H9 (cell line): ENCODE data around the gene FAM81A. TPM values are rescaled to one million over a fixed set of nuclear protein-coding genes. Genes with fewer than 3 reads are reported as not detected.

Experiments
- DNase-seq: peaks from one replicate; pipeline ENCODE4 v3.0.0-alpha.2; 2017
- H2AFZ ChIP-seq: one replicate; pipeline ENCODE4 v1.6.1; 2013; ENCODE audit warnings: mild to moderate bottlenecking, low read length, control low read depth, moderate library complexity
- H2AK5ac ChIP-seq: 2 replicates; pipeline ENCODE4 v1.6.1; 2013; ENCODE audit warnings: low read length, control low read depth, mixed read lengths; ENCODE audit not compliant: insufficient read length
- H2BK120ac ChIP-seq: one replicate; pipeline ENCODE4 v1.6.1; 2013; ENCODE audit warnings: low read depth, mild to moderate bottlenecking, low read length, control low read depth, inconsistent platforms; ENCODE audit not compliant: poor library complexity, severe bottlenecking
- H2BK12ac ChIP-seq: 2 replicates; pipeline ENCODE4 v1.6.1; 2013; ENCODE audit warnings: low read length, control low read depth, mixed read lengths, low read depth; ENCODE audit not compliant: insufficient read length
- H2BK15ac ChIP-seq: 2 replicates; pipeline ENCODE4 v1.6.1; 2013; ENCODE audit warnings: low read depth, low read length, control low read depth
- H2BK20ac ChIP-seq: one replicate; pipeline ENCODE4 v1.6.1; 2013; ENCODE audit warnings: low read depth, mild to moderate bottlenecking, low read length, control low read depth, inconsistent platforms; ENCODE audit not compliant: poor library complexity, severe bottlenecking
- H2BK5ac ChIP-seq: 2 replicates; pipeline ENCODE4 v1.6.1; 2013; ENCODE audit warnings: low read length, control low read depth, mixed read lengths; ENCODE audit not compliant: insufficient read length
- H3K14ac ChIP-seq: 2 replicates; pipeline ENCODE4 v1.6.1; 2013; ENCODE audit warnings: low read length, control low read depth; ENCODE audit not compliant: insufficient read depth
- H3K18ac ChIP-seq: 2 replicates; pipeline ENCODE4 v1.6.1; 2013; ENCODE audit warnings: low read depth, mild to moderate bottlenecking, mixed read lengths, low read length, control low read depth; ENCODE audit not compliant: insufficient read length
- H3K23ac ChIP-seq: 2 replicates; pipeline ENCODE4 v1.6.1; 2013; ENCODE audit warnings: low read length, control low read depth, mixed read lengths, low read depth; ENCODE audit not compliant: insufficient read length
- H3K23me2 ChIP-seq: 2 replicates; pipeline ENCODE4 v1.6.1; 2013; ENCODE audit warnings: low read depth, mild to moderate bottlenecking, mixed read lengths, low read length, control low read depth; ENCODE audit not compliant: insufficient read length, poor library complexity, severe bottlenecking
- H3K27ac ChIP-seq: 2 replicates; pipeline ENCODE4 v1.5.1; 2013; ENCODE audit warnings: low read length, control low read depth, mixed read lengths, low read depth; ENCODE audit not compliant: insufficient read length
- H3K27me3 ChIP-seq: 2 replicates; pipeline ENCODE4 v1.6.1; 2013; ENCODE audit warnings: low read length, control low read depth, inconsistent platforms; ENCODE audit not compliant: insufficient read depth
- H3K4ac ChIP-seq: 2 replicates; pipeline ENCODE4 v1.6.1; 2013; ENCODE audit warnings: low read depth, mild to moderate bottlenecking, control low read depth, inconsistent platforms, low read length, moderate library complexity
- H3K4me1 ChIP-seq: 2 replicates; pipeline ENCODE4 v1.6.1; 2013; ENCODE audit warnings: low read length, control low read depth, inconsistent platforms; ENCODE audit not compliant: insufficient read depth
- H3K4me2 ChIP-seq: 2 replicates; pipeline ENCODE4 v1.6.1; 2013; ENCODE audit warnings: low read length, control low read depth, mixed read lengths; ENCODE audit not compliant: insufficient read length, insufficient read depth
- H3K56ac ChIP-seq: 2 replicates; pipeline ENCODE4 v1.6.1; 2013; ENCODE audit warnings: low read depth, mild to moderate bottlenecking, mixed read lengths, low read length, control low read depth; ENCODE audit not compliant: insufficient read length
- H3K79me1 ChIP-seq: 2 replicates; pipeline ENCODE4 v1.6.1; 2013; ENCODE audit warnings: low read depth, mild to moderate bottlenecking, moderate library complexity, low read length, control low read depth, inconsistent platforms; ENCODE audit not compliant: insufficient read depth, poor library complexity, severe bottlenecking
- H3K79me2 ChIP-seq: 2 replicates; pipeline ENCODE4 v1.6.1; 2013; ENCODE audit warnings: low read length, control low read depth, inconsistent platforms; ENCODE audit not compliant: insufficient read depth
- H3K9ac ChIP-seq: 2 replicates; pipeline ENCODE4 v1.6.1; 2013; ENCODE audit warnings: low read length, control low read depth, mixed read lengths; ENCODE audit not compliant: insufficient read length; ENCODE audit errors: extremely low read depth
- H3K9me3 ChIP-seq: one replicate; pipeline ENCODE4 v1.6.1; 2013; ENCODE audit warnings: low read depth, low read length, inconsistent platforms; ENCODE audit not compliant: control insufficient read depth
- H3T11ph ChIP-seq: one replicate; pipeline ENCODE4 v1.6.1; 2013; ENCODE audit warnings: mild to moderate bottlenecking, low read length, control low read depth, inconsistent platforms
- H4K20me1 ChIP-seq: one replicate; pipeline ENCODE4 v1.6.1; 2013; ENCODE audit not compliant: control insufficient read depth, insufficient read length, insufficient read depth
- H4K5ac ChIP-seq: 2 replicates; pipeline ENCODE4 v1.6.1; 2013; ENCODE audit warnings: low read depth, mild to moderate bottlenecking, mixed read lengths, low read length, control low read depth; ENCODE audit not compliant: insufficient read length
- H4K8ac ChIP-seq: replicated peaks from 2 replicates; pipeline ENCODE4 v1.6.1; 2013; ENCODE audit warnings: low read length, control low read depth, mixed read lengths, low read depth; ENCODE audit not compliant: insufficient read length
- H4K91ac ChIP-seq: 2 replicates; pipeline ENCODE4 v1.6.1; 2013; ENCODE audit warnings: low read depth, mild to moderate bottlenecking, moderate library complexity, mixed read lengths, low read length, control low read depth; ENCODE audit not compliant: insufficient read length
- H3K27ac Mint-ChIP-seq, 3 experiments: 2 replicates in 2 of 3; 3 replicates in 1 of 3; pipeline ENCODE4 v1.8.0; 2020 to 2021; ENCODE audit warnings: mixed read lengths in 3 of 3, mild to moderate bottlenecking in 1 of 3, moderate library complexity in 1 of 3
- H3K27me3 Mint-ChIP-seq: 2 replicates; pipeline ENCODE4 v1.8.0; 2021; ENCODE audit warnings: low read depth, mild to moderate bottlenecking, moderate library complexity, mixed read lengths
- H3K36me3 Mint-ChIP-seq, 3 experiments: 2 replicates in 2 of 3; 3 replicates in 1 of 3; pipeline ENCODE4 v1.8.0; 2020 to 2021; ENCODE audit warnings: low read depth in 3 of 3, mixed read lengths in 3 of 3; ENCODE audit not compliant: insufficient read depth in 1 of 3
- H3K4me1 Mint-ChIP-seq, 2 experiments: 2 replicates each; pipeline ENCODE4 v1.8.0; 2020; ENCODE audit warnings: mixed read lengths in 2 of 2
- H3K4me3 Mint-ChIP-seq, 2 experiments: 2 replicates in 1 of 2; 3 replicates in 1 of 2; pipeline ENCODE4 v1.8.0; 2020 to 2021; ENCODE audit warnings: mild to moderate bottlenecking in 2 of 2, mixed read lengths in 2 of 2, moderate library complexity in 1 of 2
- H3K9me3 Mint-ChIP-seq, 2 experiments: 2 replicates in 1 of 2; 3 replicates in 1 of 2; pipeline ENCODE4 v1.8.0; 2020; ENCODE audit warnings: mild to moderate bottlenecking in 2 of 2, mixed read lengths in 2 of 2, moderate library complexity in 1 of 2
- CTCF ChIP-seq: fragments of 200-600 bp; sonication (generic); conservative IDR thresholded peaks from 3 replicates; pipeline ENCODE4 v1.8.0; 2021; ENCODE audit warnings: antibody characterized with exemption, mild to moderate bottlenecking
- WGBS: extraction: QIAGEN DNeasy Blood & Tissue Kit; methylation state at CpG from one replicate; pipeline ENCODE4 v1.1.7; 2013; ENCODE audit warnings: missing lambda C conversion rate, low lambda C conversion rate, mixed read lengths; ENCODE audit not compliant: insufficient read length; ENCODE audit errors: extremely low coverage; 5-methylcytosine and 5-hydroxymethylcytosine counted together
- total RNA-seq: library from RNA; stranded (reverse); gene quantifications from 2 replicates; pipeline ENCODE4 v1.2.1, GENCODE V29; 2021

The FAM81A gene
- total RNA-seq, 1 experiment from 2014 or later: 1.7 TPM

GRCh38 chr15:59570315-59570714 is 132.3 kb downstream of the FAM81A start:
- no peaks in the 10 kb centered on the region for H3K9me3 ChIP-seq
- no peak overlapping the region for H2BK15ac ChIP-seq
- no peak overlapping the region for H3K27ac ChIP-seq
- H3K27me3 ChIP-seq: no peaks in the 10 kb centered on the region
- peaks cover 5 to 6% of the 10 kb centered on the region in 2 experiments for H3K9me3 Mint-ChIP-seq
- H4K20me1 ChIP-seq: no peaks in the 10 kb centered on the region
- H3K27me3 Mint-ChIP-seq: peaks cover 1% of the 10 kb centered on the region; the same call in 1 of the 2 replicates
- TF ChIP-seq CTCF: no peak
- no peak overlapping the region for H2BK12ac ChIP-seq
- H3K9ac ChIP-seq: no peak overlapping the region
- H3T11ph ChIP-seq: no peak overlapping the region
- no peak overlapping the region for H2BK20ac ChIP-seq
- H3K4me3 Mint-ChIP-seq: no peak overlapping the region
- no peak overlapping the region for H2BK5ac ChIP-seq
- H2BK120ac ChIP-seq: no peak overlapping the region
- DNase-seq: no peak
- H3K4me1 Mint-ChIP-seq: peaks cover 5 to 10% of the 10 kb centered on the region in 2 experiments
- H2AK5ac ChIP-seq: no peak overlapping the region
- no peak overlapping the region for H3K14ac ChIP-seq
- no peaks in the 10 kb centered on the region for H3K23me2 ChIP-seq
- H3K23ac ChIP-seq: no peak overlapping the region
- no peaks in the 10 kb centered on the region for H3K4me1 ChIP-seq
- no peak overlapping the region for H4K5ac ChIP-seq
- H3K4ac ChIP-seq: no peak overlapping the region
- no peak overlapping the region for H2AFZ ChIP-seq
- H3K56ac ChIP-seq: no peak overlapping the region
- no peaks in the 10 kb centered on the region for H3K79me2 ChIP-seq
- no peak overlapping the region for H3K27ac Mint-ChIP-seq
- no peaks in the 10 kb centered on the region for H3K79me1 ChIP-seq
- no peak overlapping the region for H4K91ac ChIP-seq
- WGBS: no CpG with 5 or more reads among the region's 3 CpGs
- H3K36me3 Mint-ChIP-seq: no peaks in the 10 kb centered on the region; a peak in 1 of 7 replicates
- H3K4me2 ChIP-seq: no peak overlapping the region
- no peak overlapping the region for H3K18ac ChIP-seq
- H4K8ac ChIP-seq: no peak overlapping the region
